C4-2B (cell line): ENCODE measurements around the gene TOX2.

Experiments
- CTCF ChIP-seq: fragments of 450-650 bp; conservative IDR thresholded peaks from 2 replicates; pipeline ENCODE4 v1.5.1; 2017; ENCODE audit warnings: mild to moderate bottlenecking
- ZFX ChIP-seq: fragments of 450-650 bp; IDR thresholded peaks from 2 replicates; pipeline ENCODE4 v1.6.1; 2017

DNA sequence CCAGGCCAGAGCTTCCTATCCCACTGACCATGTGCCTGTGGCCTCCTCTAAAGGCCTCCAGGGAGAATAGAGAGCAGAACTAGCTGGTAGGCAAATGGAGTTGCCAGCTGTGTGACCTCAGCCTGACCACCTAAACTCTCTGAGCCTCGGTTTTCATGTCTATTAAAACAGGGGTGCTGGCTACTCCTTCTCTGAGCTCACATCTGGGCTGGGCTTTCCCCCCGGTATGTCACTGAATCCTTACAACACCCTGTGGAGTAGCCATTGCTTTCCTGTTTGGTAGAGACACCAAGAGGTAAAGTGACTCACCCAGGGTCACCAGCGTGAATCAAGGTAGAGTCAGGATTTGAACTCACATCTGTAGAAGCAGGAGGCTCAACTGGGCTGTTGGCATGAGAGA is 140.2 kb downstream of the TOX2 start:
- TF ChIP-seq CTCF, result no peak
- TF ChIP-seq ZFX, result no peak
